ENCODE data around the gene CTDSPL2.
"Not testable (repeated sequence)": the region's sequence is repeated elsewhere in the genome, so short reads cannot be mapped to it uniquely, and the experiment has no call there.

The CTDSPL2 gene

DNA sequence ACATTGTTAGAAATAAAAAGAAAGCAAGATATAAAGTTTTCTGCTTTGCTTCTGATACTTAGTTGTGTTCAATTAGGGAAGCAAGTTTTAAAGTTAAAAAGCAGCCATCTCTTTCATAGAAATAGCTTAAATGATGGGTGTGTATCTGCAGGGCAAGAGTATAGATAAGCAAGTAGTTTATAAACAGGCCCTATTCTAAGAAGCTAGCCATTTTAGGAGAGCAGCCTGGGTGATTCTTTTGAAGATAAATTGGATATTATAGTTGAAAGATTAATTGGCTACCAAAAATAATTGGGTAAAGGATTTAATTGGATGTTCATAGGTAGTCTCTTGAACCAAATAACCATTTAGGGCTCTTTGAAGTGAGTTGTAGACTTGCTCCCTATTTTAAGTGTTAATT is 115.2 kb downstream of the CTDSPL2 start:
- H3K9ac ChIP-seq (ENCODE audit: low read length) = peak overlapping the region; percentile 49
- peak overlapping the region; percentile 61 for H3K4me3 ChIP-seq (ENCODE audit: low read length)
- peaks cover 24% of the 10 kb centered on the region for H3K36me3 ChIP-seq (ENCODE audit: control insufficient read depth, insufficient read depth, low read length, severe bottlenecking)
- H3K4me1 ChIP-seq (ENCODE audit: control insufficient read depth, insufficient read depth, low read length) = peaks cover 64% of the 10 kb centered on the region
- H3K9me3 ChIP-seq (ENCODE audit: control insufficient read depth, low read length) = no peaks in the 10 kb centered on the region
- no peak for DNase-seq (ENCODE audit: low read depth)
- no peaks in the 10 kb centered on the region for H3K27me3 ChIP-seq (replicated peaks; ENCODE audit: control insufficient read depth, insufficient read depth, low read length)

DNA sequence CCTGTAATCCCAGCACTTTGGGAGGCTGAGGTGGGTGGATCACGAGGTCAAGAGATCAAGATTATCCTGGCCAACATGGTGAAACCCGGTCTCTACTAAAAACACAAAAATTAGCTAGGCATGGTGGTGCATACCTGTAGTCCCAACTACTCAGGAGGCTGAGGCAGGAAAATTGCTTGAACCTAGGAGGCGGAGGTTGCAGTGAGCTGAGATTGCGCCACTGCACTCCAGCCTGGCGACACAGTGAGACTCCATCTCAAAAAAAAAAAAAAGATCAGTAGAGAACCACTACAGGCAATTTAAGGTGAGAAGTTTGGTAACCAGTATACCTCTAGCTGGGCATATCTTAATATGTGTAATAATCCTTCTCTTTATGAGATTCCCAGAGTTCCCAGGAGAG is 117.3 kb downstream of the CTDSPL2 start:
- not testable (repeated sequence) for H3K9me3 ChIP-seq (ENCODE audit: control insufficient read depth, low read length); H3K27me3 ChIP-seq (replicated peaks; ENCODE audit: control insufficient read depth, insufficient read depth, low read length); H3K4me3 ChIP-seq (ENCODE audit: low read length); DNase-seq (ENCODE audit: low read depth); H3K9ac ChIP-seq (ENCODE audit: low read length)
- peaks cover 53% of the 10 kb centered on the region for H3K4me1 ChIP-seq (ENCODE audit: control insufficient read depth, insufficient read depth, low read length)
- H3K36me3 ChIP-seq (ENCODE audit: control insufficient read depth, insufficient read depth, low read length, severe bottlenecking) = peaks cover 30% of the 10 kb centered on the region

DNA sequence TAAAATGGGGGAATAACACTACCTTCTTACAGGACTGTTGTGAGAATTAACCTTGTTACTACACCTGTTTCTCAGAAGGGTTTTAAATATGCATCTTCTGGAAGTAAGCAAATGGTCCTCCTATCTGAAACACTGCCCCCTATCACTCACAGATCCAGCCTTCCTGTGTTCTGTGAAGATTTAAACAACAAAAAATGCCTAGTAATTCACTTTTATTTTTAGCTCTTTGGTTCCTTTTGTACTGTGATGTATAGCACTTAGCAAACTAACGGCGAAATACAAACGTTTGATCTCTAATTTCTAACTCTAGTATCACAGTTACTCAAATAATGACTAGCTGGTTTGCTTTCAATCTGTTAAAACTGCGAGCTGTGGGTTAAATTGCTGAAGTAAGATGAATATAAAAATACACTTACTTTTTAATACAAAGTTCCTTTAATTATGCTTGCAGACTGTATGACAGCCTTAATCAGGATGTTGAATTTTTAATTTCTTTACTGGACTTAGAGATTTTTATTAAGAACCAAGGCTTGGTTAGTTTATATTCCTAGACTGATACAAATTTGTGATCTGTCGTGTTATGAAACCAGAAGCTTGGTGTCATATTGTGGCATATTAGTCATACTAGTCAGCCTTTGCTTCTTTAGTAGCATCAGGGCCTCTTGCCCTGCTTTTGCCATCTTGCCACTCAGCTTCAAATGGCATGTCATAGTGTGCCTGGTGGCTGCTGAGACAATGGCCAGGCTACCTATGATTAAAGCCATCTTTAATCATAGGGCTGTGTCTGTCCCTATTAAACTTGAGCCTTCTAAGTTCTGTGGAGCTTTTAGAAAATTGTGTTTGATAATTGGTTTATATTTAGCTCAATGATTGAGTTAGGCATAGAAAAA is 118.7 kb downstream of the CTDSPL2 start:
- H3K4me3 ChIP-seq (ENCODE audit: low read length) = no peak overlapping the region
- peaks cover 44% of the 10 kb centered on the region for H3K4me1 ChIP-seq (ENCODE audit: control insufficient read depth, insufficient read depth, low read length)
- H3K9ac ChIP-seq (ENCODE audit: low read length) = no peak overlapping the region
- DNase-seq (ENCODE audit: low read depth) = peak; percentile 64
- no peaks in the 10 kb centered on the region for H3K9me3 ChIP-seq (ENCODE audit: control insufficient read depth, low read length)
- no peaks in the 10 kb centered on the region for H3K27me3 ChIP-seq (replicated peaks; ENCODE audit: control insufficient read depth, insufficient read depth, low read length)
- peaks cover 27% of the 10 kb centered on the region for H3K36me3 ChIP-seq (ENCODE audit: control insufficient read depth, insufficient read depth, low read length, severe bottlenecking)

- not testable (repeated sequence) for H3K4me3 ChIP-seq (ENCODE audit: low read length); DNase-seq (ENCODE audit: low read depth); H3K9me3 ChIP-seq (ENCODE audit: control insufficient read depth, low read length); H3K27me3 ChIP-seq (replicated peaks; ENCODE audit: control insufficient read depth, insufficient read depth, low read length); H3K9ac ChIP-seq (ENCODE audit: low read length)
- Histone ChIP-seq H3K4me1 (ENCODE audit: control insufficient read depth, insufficient read depth, low read length) (peaks cover 20% of the 10 kb centered on the region), H3K36me3 (ENCODE audit: control insufficient read depth, insufficient read depth, low read length, severe bottlenecking) (peaks cover 50% of the 10 kb centered on the region)
Observed at GRCh38 chr15:44549152-44549551, 121.7 kb downstream of the CTDSPL2 start.

GRCh38 chr15:44550256-44550655 is 122.8 kb downstream of the CTDSPL2 start:
- Histone ChIP-seq H3K4me3 (ENCODE audit: low read length) (no peak overlapping the region), H3K36me3 (ENCODE audit: control insufficient read depth, insufficient read depth, low read length, severe bottlenecking) (peaks cover 61% of the 10 kb centered on the region), H3K4me1 (ENCODE audit: control insufficient read depth, insufficient read depth, low read length) (peaks cover 14% of the 10 kb centered on the region), H3K27me3 (replicated peaks; ENCODE audit: control insufficient read depth, insufficient read depth, low read length) (no peaks in the 10 kb centered on the region), H3K9me3 (ENCODE audit: control insufficient read depth, low read length) (no peaks in the 10 kb centered on the region), H3K9ac (ENCODE audit: low read length) (no peak overlapping the region)
- DNase-seq (ENCODE audit: low read depth) = peak; percentile 63

GRCh38 chr15:44550734-44551133 is 123.3 kb downstream of the CTDSPL2 start:
- Histone ChIP-seq H3K4me1 (ENCODE audit: control insufficient read depth, insufficient read depth, low read length) (peaks cover 12% of the 10 kb centered on the region), H3K27me3 (replicated peaks; ENCODE audit: control insufficient read depth, insufficient read depth, low read length) (no peaks in the 10 kb centered on the region), H3K9ac (ENCODE audit: low read length) (no peak overlapping the region), H3K9me3 (ENCODE audit: control insufficient read depth, low read length) (no peaks in the 10 kb centered on the region), H3K36me3 (ENCODE audit: control insufficient read depth, insufficient read depth, low read length, severe bottlenecking) (peaks cover 63% of the 10 kb centered on the region), H3K4me3 (ENCODE audit: low read length) (no peak overlapping the region)
- no peak for DNase-seq (ENCODE audit: low read depth)

GRCh38 chr15:44554934-44555723 is 127.7 kb downstream of the CTDSPL2 start:
- Histone ChIP-seq H3K4me1 (ENCODE audit: control insufficient read depth, insufficient read depth, low read length) (no peaks in the 10 kb centered on the region), H3K9ac (ENCODE audit: low read length) (no peak overlapping the region), H3K9me3 (ENCODE audit: control insufficient read depth, low read length) (no peaks in the 10 kb centered on the region), H3K4me3 (ENCODE audit: low read length) (no peak overlapping the region), H3K36me3 (ENCODE audit: control insufficient read depth, insufficient read depth, low read length, severe bottlenecking) (peaks cover 89% of the 10 kb centered on the region), H3K27me3 (replicated peaks; ENCODE audit: control insufficient read depth, insufficient read depth, low read length) (no peaks in the 10 kb centered on the region)
- DNase-seq (ENCODE audit: low read depth) = no peak

DNA sequence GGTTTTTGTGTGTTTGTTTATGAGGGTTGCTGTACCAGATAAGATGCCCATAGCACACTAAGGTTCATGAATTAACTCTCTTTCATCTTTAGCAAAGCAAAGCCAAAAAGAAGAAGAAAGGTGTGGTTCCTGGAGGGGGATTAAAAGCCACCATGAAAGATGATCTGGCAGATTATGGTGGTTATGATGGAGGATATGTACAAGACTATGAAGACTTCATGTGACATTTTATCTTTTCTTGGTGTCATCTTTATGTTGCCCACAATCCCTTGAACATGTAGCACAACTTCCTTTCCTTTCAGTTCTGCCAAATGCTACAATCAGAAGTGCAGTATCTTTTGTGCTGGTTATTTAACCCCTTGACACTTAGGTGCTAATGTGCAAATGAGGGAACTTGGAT is 133.5 kb downstream of the CTDSPL2 start:
- peaks cover 97% of the 10 kb centered on the region for H3K36me3 ChIP-seq (ENCODE audit: control insufficient read depth, insufficient read depth, low read length, severe bottlenecking)
- H3K27me3 ChIP-seq (replicated peaks; ENCODE audit: control insufficient read depth, insufficient read depth, low read length); DNase-seq (ENCODE audit: low read depth); H3K4me3 ChIP-seq (ENCODE audit: low read length); H3K9ac ChIP-seq (ENCODE audit: low read length); H3K9me3 ChIP-seq (ENCODE audit: control insufficient read depth, low read length); H3K4me1 ChIP-seq (ENCODE audit: control insufficient read depth, insufficient read depth, low read length): not testable (repeated sequence)

DNA sequence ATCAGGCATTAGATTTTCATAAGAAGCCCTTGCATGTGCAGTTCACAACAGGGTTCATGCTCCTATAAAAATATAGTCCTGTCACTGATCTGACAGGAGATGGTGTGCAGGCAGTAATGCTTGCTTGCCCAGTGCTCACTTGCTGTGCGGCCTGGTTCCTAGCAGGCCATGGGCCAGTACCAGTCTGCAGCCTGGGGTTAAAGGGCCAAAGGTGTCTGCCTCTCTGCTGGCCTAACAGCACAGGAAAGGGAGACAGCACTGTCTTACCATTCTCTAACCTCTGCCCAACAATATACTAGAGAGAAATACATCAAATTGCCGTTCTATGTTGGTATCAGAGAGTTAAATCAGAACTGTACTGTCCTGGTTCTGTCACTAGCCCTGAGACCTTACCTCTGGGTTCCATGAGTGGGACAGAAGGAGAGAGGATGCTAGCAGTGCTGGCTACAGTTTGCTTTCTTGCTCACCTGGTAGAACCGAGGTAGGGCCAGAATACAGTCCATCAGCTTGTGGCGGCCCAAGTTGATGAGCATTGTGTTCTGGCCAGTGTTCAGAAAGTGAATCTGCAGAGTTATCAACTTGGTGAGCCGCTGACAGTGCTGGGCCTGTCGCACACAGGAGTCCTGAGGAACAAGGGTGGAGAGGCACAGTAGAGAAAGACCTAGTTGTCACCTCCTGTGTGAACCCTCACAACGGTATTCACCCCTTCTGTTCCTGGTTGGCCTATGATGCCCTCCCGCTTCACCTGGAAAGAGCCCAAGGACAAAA is 138.1 kb downstream of the CTDSPL2 start:
- no peak for DNase-seq (ENCODE audit: low read depth)
- Histone ChIP-seq H3K9me3 (ENCODE audit: control insufficient read depth, low read length) (peaks cover 7% of the 10 kb centered on the region), H3K36me3 (ENCODE audit: control insufficient read depth, insufficient read depth, low read length, severe bottlenecking) (peaks cover 95% of the 10 kb centered on the region), H3K4me3 (ENCODE audit: low read length) (no peak overlapping the region), H3K4me1 (ENCODE audit: control insufficient read depth, insufficient read depth, low read length) (peaks cover 4% of the 10 kb centered on the region), H3K9ac (ENCODE audit: low read length) (no peak overlapping the region), H3K27me3 (replicated peaks; ENCODE audit: control insufficient read depth, insufficient read depth, low read length) (no peaks in the 10 kb centered on the region)

- peaks cover 7% of the 10 kb centered on the region for H3K9me3 ChIP-seq (ENCODE audit: control insufficient read depth, low read length)
- H3K9ac ChIP-seq (ENCODE audit: low read length) = no peak overlapping the region
- no peak overlapping the region for H3K4me3 ChIP-seq (ENCODE audit: low read length)
- peaks cover 90% of the 10 kb centered on the region for H3K36me3 ChIP-seq (ENCODE audit: control insufficient read depth, insufficient read depth, low read length, severe bottlenecking)
- no peak for DNase-seq (ENCODE audit: low read depth)
- H3K27me3 ChIP-seq (replicated peaks; ENCODE audit: control insufficient read depth, insufficient read depth, low read length) = no peaks in the 10 kb centered on the region
- H3K4me1 ChIP-seq (ENCODE audit: control insufficient read depth, insufficient read depth, low read length) = peaks cover 4% of the 10 kb centered on the region
Observed at GRCh38 chr15:44566155-44566540, 138.7 kb downstream of the CTDSPL2 start.

- Histone ChIP-seq H3K36me3 (ENCODE audit: control insufficient read depth, insufficient read depth, low read length, severe bottlenecking) (peaks cover 83% of the 10 kb centered on the region), H3K27me3 (replicated peaks; ENCODE audit: control insufficient read depth, insufficient read depth, low read length) (no peaks in the 10 kb centered on the region), H3K4me3 (ENCODE audit: low read length) (no peak overlapping the region), H3K9me3 (ENCODE audit: control insufficient read depth, low read length) (peaks cover 7% of the 10 kb centered on the region), H3K4me1 (ENCODE audit: control insufficient read depth, insufficient read depth, low read length) (peaks cover 4% of the 10 kb centered on the region), H3K9ac (ENCODE audit: low read length) (no peak overlapping the region)
- no peak for DNase-seq (ENCODE audit: low read depth)
Observed at GRCh38 chr15:44568338-44568737, 140.9 kb downstream of the CTDSPL2 start.
